A673 (cell line): ENCODE data around the gene SETD4. TPM values are rescaled to one million over a fixed set of nuclear protein-coding genes. Genes with fewer than 3 reads are reported as not detected.

Experiments used
- BruUV-seq: library from RNA; stranded (reverse); fragments of 400-500 nt; replicated peaks from 2 replicates; lab custom pipeline; 2021; lab: Mats Ljungman, UMichigan
- CTCF ChIA-PET: fragments of 300-600 bp; sonication (Branson Sonifier 250); formaldehyde crosslinking; loops from one replicate; lab custom pipeline; 2022; ENCODE audit warnings: antibody characterized with exemption; lab: Charles Lee
- POLR2A ChIA-PET: fragments of 300-600 bp; sonication (Branson Sonifier 250); formaldehyde crosslinking; loops from one replicate; lab custom pipeline; 2022; ENCODE audit warnings: antibody characterized with exemption; ENCODE audit not compliant: low non-redundant PET; lab: Charles Lee
- DNase-seq: peaks from one replicate; pipeline ENCODE4 v3.0.0-alpha.2; 2015; ENCODE audit warnings: low spot score
- H3K27ac ChIP-seq: fragments of 200-600 bp; sonication (generic); 2 replicates; pipeline ENCODE4 v1.5.1; 2016; ENCODE audit warnings: mixed run types, low read depth, mild to moderate bottlenecking, mixed read lengths, antibody characterized with exemption, low read length; ENCODE audit not compliant: poor library complexity, severe bottlenecking
- H3K27me3 ChIP-seq: fragments of 200-600 bp; sonication (generic); replicated peaks from 2 replicates; pipeline ENCODE4 v1.6.1; 2017; ENCODE audit warnings: mixed run types, low read depth, mild to moderate bottlenecking, mixed read lengths, antibody characterized with exemption, low read length; ENCODE audit not compliant: insufficient read depth, poor library complexity
- H3K36me3 ChIP-seq: fragments of 200-600 bp; sonication (generic); 2 replicates; pipeline ENCODE4 v1.6.1; 2016; ENCODE audit warnings: mixed run types, mild to moderate bottlenecking, mixed read lengths, antibody characterized with exemption, low read length; ENCODE audit not compliant: insufficient read depth, poor library complexity, severe bottlenecking
- H3K4me1 ChIP-seq: fragments of 200-600 bp; sonication (generic); 2 replicates; pipeline ENCODE4 v1.6.1; 2017; ENCODE audit warnings: mixed run types, mild to moderate bottlenecking, mixed read lengths, antibody characterized with exemption, low read length; ENCODE audit not compliant: insufficient read depth, poor library complexity, severe bottlenecking
- H3K4me3 ChIP-seq: fragments of 200-600 bp; sonication (generic); 2 replicates; pipeline ENCODE4 v1.5.1; 2016; ENCODE audit warnings: low read depth, mixed run types, mild to moderate bottlenecking, mixed read lengths, low read length; ENCODE audit not compliant: poor library complexity, severe bottlenecking
- H3K9me3 ChIP-seq: fragments of 200-600 bp; sonication (generic); 2 replicates; pipeline ENCODE4 v1.6.1; 2016; ENCODE audit warnings: mixed run types, low read depth, mild to moderate bottlenecking, mixed read lengths, antibody characterized with exemption, low read length; ENCODE audit not compliant: poor library complexity, severe bottlenecking
- CTCF ChIP-seq: fragments of 300-800, 200-600 bp; sonication (generic); conservative IDR thresholded peaks from 2 replicates; pipeline ENCODE4 v1.5.1; 2017; ENCODE audit warnings: low read depth, mild to moderate bottlenecking, antibody characterized with exemption, low read length, moderate library complexity, mixed read lengths
- EZH2 ChIP-seq: fragments of 200-600 bp; sonication (generic); IDR thresholded peaks from 2 replicates; pipeline ENCODE4 v1.6.1; 2017; ENCODE audit warnings: borderline replicate concordance, low read depth, mild to moderate bottlenecking, mixed read lengths, antibody characterized with exemption, low read length; ENCODE audit not compliant: poor library complexity, severe bottlenecking
- intact Hi-C: fragments of 100-400 bp; cut with micrococcal nuclease; formaldehyde crosslinking; loops from one replicate; pipeline ENCODE4 v1.10.0; 2022; ENCODE audit not compliant: unreplicated experiment
- total RNA-seq: library from RNA; stranded (reverse); gene quantifications from 2 replicates; pipeline ENCODE4 v1.2.3, GENCODE V29; 2021

SETD4 gene
- total RNA-seq, 1 experiment from 2014 or later = 29.3 TPM

GRCh38 chr21:36030581-36031189, 29.6 kb downstream of the SETD4 start:
- no peak for DNase-seq
- Histone ChIP-seq H3K4me3 (no peak overlapping the region), H3K4me1 (no peaks in the 10 kb centered on the region), H3K36me3 (peaks cover 5% of the 10 kb centered on the region), H3K9me3 (no peaks in the 10 kb centered on the region), H3K27me3 (no peaks in the 10 kb centered on the region), H3K27ac (no peak overlapping the region)
- ChIA-PET CTCF (no interaction called here), POLR2A (no interaction called here)
- BruUV-seq = no TSS peak
- TF ChIP-seq EZH2 (no peak), CTCF (no peak)
- intact Hi-C loops = no loop called here

GRCh38 chr21:36029309-36029708, 31.0 kb downstream of the SETD4 start:
- H3K27me3 ChIP-seq = no peaks in the 10 kb centered on the region
- TF ChIP-seq EZH2 (no peak), CTCF (no peak)
- BruUV-seq = no TSS peak

GRCh38 chr21:36028127-36029069, 31.9 kb downstream of the SETD4 start:
- Histone ChIP-seq H3K9me3 (no peaks in the 10 kb centered on the region), H3K4me1 (no peaks in the 10 kb centered on the region), H3K27me3 (no peaks in the 10 kb centered on the region), H3K27ac (no peak overlapping the region), H3K4me3 (no peak overlapping the region), H3K36me3 (no peaks in the 10 kb centered on the region)
- peak; percentile 77 for DNase-seq
- BruUV-seq = no TSS peak
- intact Hi-C loops = loop anchor here (2.0 to 5.0 kb wide), 5 partner anchors 84 to 1336 kb away; no protein-coding TSS in a partner anchor
- POLR2A ChIA-PET = interaction anchor here (0.7 kb wide), 1 partner anchor 1306 kb away, joined by 3 read pairs; no protein-coding TSS in a partner anchor
- TF ChIP-seq EZH2 (no peak), CTCF (peak; percentile 95)
- CTCF ChIA-PET = interaction anchor here (0.6 kb wide), 1 partner anchor 1555 kb away, joined by 3 read pairs; no protein-coding TSS in a partner anchor

More at GRCh38 chr21:36029309-36029708, 31.0 kb downstream of the SETD4 start:
- Histone ChIP-seq H3K4me3 (no peak overlapping the region), H3K27ac (no peak overlapping the region), H3K9me3 (no peaks in the 10 kb centered on the region), H3K36me3 (no peaks in the 10 kb centered on the region), H3K4me1 (no peaks in the 10 kb centered on the region)
- POLR2A ChIA-PET = no interaction called here
- intact Hi-C loops = loop anchor here (2.0 to 5.0 kb wide), 5 partner anchors 83 to 1337 kb away; no protein-coding TSS in a partner anchor
- no peak for DNase-seq
- CTCF ChIA-PET = interaction anchor here (0.6 kb wide), 1 partner anchor 1554 kb away, joined by 3 read pairs; no protein-coding TSS in a partner anchor
